Body of pancreas (tissue), 4 donors: ENCODE measurements around the gene FAM47E. TPM values are rescaled to one million over a fixed set of nuclear protein-coding genes. Genes with fewer than 3 reads are reported as not detected.

Experiments
- ATAC-seq: fragments of 150-250 bp; one replicate; pipeline ENCODE4 v1.9.1; 2016
- DNase-seq, 4 donors: peaks; one replicate each; pipeline ENCODE4 v3.0.0-alpha.2; 2019
- H3K27ac ChIP-seq, 4 donors: fragments of 200-600 bp; sonication (generic); 1 replicate in 3 of 4; 2 replicates in 1 of 4; pipeline versions ENCODE4 v1.5.1 to v1.6.1; 2016 to 2019; ENCODE audit warnings: mild to moderate bottlenecking in 1 of 4, mixed read lengths in 1 of 4, moderate library complexity in 1 of 4
- H3K27me3 ChIP-seq, 2 donors: fragments of 200-600 bp; sonication (generic); one replicate each; pipeline ENCODE4 v1.6.0; 2016; ENCODE audit warnings: mild to moderate bottlenecking in 1 of 2
- H3K36me3 ChIP-seq, 2 donors: fragments of 200-600 bp; sonication (generic); replicated peaks in 1 of 2; 2 replicates each; pipeline ENCODE4 v1.5.1; 2016; ENCODE audit warnings: low read depth in 2 of 2; ENCODE audit not compliant: insufficient read depth in 1 of 2
- H3K4me1 ChIP-seq: fragments of 200-600 bp; sonication (generic); one replicate; pipeline ENCODE4 v1.6.0; 2016
- H3K4me3 ChIP-seq, 2 donors: fragments of 200-600 bp; sonication (generic); 1 replicate in 1 of 2; 2 replicates in 1 of 2; pipeline ENCODE4 v1.5.1; 2016 to 2019
- H3K9me3 ChIP-seq, 3 donors: fragments of 200-600 bp; sonication (generic); 1 replicate in 2 of 3; 2 replicates in 1 of 3; pipeline ENCODE4 v1.5.1; 2016
- CTCF ChIP-seq, 7 experiments: fragments of 450-650 bp in 4 of 7; fragments of 200-600 bp in 3 of 7; sonication (generic) in 3 of 7; IDR thresholded peaks; one replicate each; pipeline ENCODE4 v1.5.1; 2016 to 2019; ENCODE audit warnings: antibody characterized with exemption in 7 of 7
- POLR2A ChIP-seq, 3 donors: fragments of 450-650 bp; IDR thresholded peaks; one replicate each; pipeline ENCODE4 v1.6.1; 2016; ENCODE audit warnings: antibody characterized with exemption in 3 of 3, mild to moderate bottlenecking in 2 of 3
- WGBS, 2 donors: methylation state at CpG; one replicate each; pipeline ENCODE4 v1.1.5; 2017; 5-methylcytosine and 5-hydroxymethylcytosine counted together
- intact Hi-C: fragments of 100-400 bp; cut with DNase I; formaldehyde crosslinking; loops from one replicate; pipeline ENCODE4 v1.15.1; 2023
- total RNA-seq, 2 donors: library from RNA; depleted of rRNA; stranded (reverse); fragments of >200 nt; gene quantifications; one replicate each; pipeline ENCODE4 v1.1.0, GENCODE V29; 2016

The FAM47E gene
- total RNA-seq, 2 donors from 2014 or later = 10.1 to 16.2 TPM

GRCh38 chr4:76219299-76220055, 32.0 kb upstream of the FAM47E start:
- intact Hi-C loops = no loop called here
- peak in 2 of 4 donors; percentile 32 to 63 for DNase-seq
- peak; percentile 92 for ATAC-seq
- peaks cover 58% of the 10 kb centered on the region for H3K4me1 ChIP-seq
- peak overlapping the region; percentile 8 to 68 (median 38) for H3K27ac ChIP-seq
- H3K36me3 ChIP-seq = no peaks in the 10 kb centered on the region
- H3K4me3 ChIP-seq = no peak overlapping the region
- TF ChIP-seq POLR2A (IDR thresholded peaks at IDR 0.05) = no peak
- TF ChIP-seq CTCF (IDR thresholded peaks at IDR 0.05) = no peak
- 24 to 34% methylated on average over 7 of the region's 7 CpGs for WGBS, 2 donors
- no peaks in the 10 kb centered on the region for H3K27me3 ChIP-seq
- no peaks in the 10 kb centered on the region for H3K9me3 ChIP-seq

- no peaks in the 10 kb centered on the region for H3K36me3 ChIP-seq
- no peaks in the 10 kb centered on the region for H3K27me3 ChIP-seq
- intact Hi-C loops = no loop called here
- H3K9me3 ChIP-seq = no peaks in the 10 kb centered on the region
- DNase-seq (no peak), ATAC-seq (no peak)
- 78 to 82% methylated on average over 3 of the region's 3 CpGs for WGBS, 2 donors
- H3K27ac ChIP-seq = no peak overlapping the region
- H3K4me3 ChIP-seq = no peak overlapping the region
- peaks cover 13% of the 10 kb centered on the region for H3K4me1 ChIP-seq
- TF ChIP-seq CTCF (IDR thresholded peaks at IDR 0.05) = no peak
- no peak for TF ChIP-seq POLR2A (IDR thresholded peaks at IDR 0.05)
Observed at GRCh38 chr4:76224171-76224570, 27.4 kb upstream of the FAM47E start.

GRCh38 chr4:76226418-76226817, 25.1 kb upstream of the FAM47E start:
- TF ChIP-seq CTCF (IDR thresholded peaks at IDR 0.05) (no peak), POLR2A (IDR thresholded peaks at IDR 0.05) (no peak)
- ATAC-seq = no peak
- Histone ChIP-seq H3K27me3 (no peaks in the 10 kb centered on the region), H3K27ac (no peak overlapping the region), H3K36me3 (no peaks in the 10 kb centered on the region), H3K4me3 (no peak overlapping the region), H3K9me3 (no peaks in the 10 kb centered on the region), H3K4me1 (no peaks in the 10 kb centered on the region)
- WGBS, 2 donors = 0% methylated on average over 1 of the region's 1 CpG
- no peak for DNase-seq
- intact Hi-C loops = no loop called here

- no peak for DNase-seq
- intact Hi-C loops = no loop called here
- Histone ChIP-seq H3K4me1 (peaks cover 52% of the 10 kb centered on the region), H3K27ac (peak overlapping the region in 1 of 4 donors; percentile 8), H3K36me3 (no peaks in the 10 kb centered on the region), H3K9me3 (no peaks in the 10 kb centered on the region), H3K4me3 (no peak overlapping the region), H3K27me3 (no peaks in the 10 kb centered on the region)
- TF ChIP-seq CTCF (IDR thresholded peaks at IDR 0.05) = no peak
- TF ChIP-seq POLR2A (IDR thresholded peaks at IDR 0.05) = no peak
- 70 to 75% methylated on average over 1 of the region's 1 CpG for WGBS, 2 donors
- ATAC-seq = no peak
Observed at GRCh38 chr4:76232681-76233080, 18.8 kb upstream of the FAM47E start.

- 46 to 51% methylated on average over 4 of the region's 4 CpGs for WGBS, 2 donors
- Histone ChIP-seq H3K27me3 (no peaks in the 10 kb centered on the region), H3K27ac (peak overlapping the region in 1 of 4 donors; percentile 8), H3K4me1 (peaks cover 56% of the 10 kb centered on the region), H3K4me3 (no peak overlapping the region), H3K9me3 (no peaks in the 10 kb centered on the region), H3K36me3 (no peaks in the 10 kb centered on the region)
- TF ChIP-seq CTCF (IDR thresholded peaks at IDR 0.05) (no peak), POLR2A (IDR thresholded peaks at IDR 0.05) (no peak)
- ATAC-seq (no peak), DNase-seq (no peak)
- intact Hi-C loops = no loop called here
Observed at GRCh38 chr4:76233083-76233482, 18.4 kb upstream of the FAM47E start.
